ENCODE data around the gene ATP10A.

The ATP10A gene

GRCh38 chr15:25793354-25794050 is 69.6 kb downstream of the ATP10A start:
- no peak for DNase-seq (ENCODE audit: low spot score)

- DNase-seq (ENCODE audit: low spot score) = no peak
These were observed 71.0 kb downstream of the ATP10A start for GRCh38 chr15:25792128-25792527.

- DNase-seq (ENCODE audit: low spot score) = peak; percentile 88
These were observed 73.0 kb downstream of the ATP10A start for GRCh38 chr15:25790000-25790660.

DNA sequence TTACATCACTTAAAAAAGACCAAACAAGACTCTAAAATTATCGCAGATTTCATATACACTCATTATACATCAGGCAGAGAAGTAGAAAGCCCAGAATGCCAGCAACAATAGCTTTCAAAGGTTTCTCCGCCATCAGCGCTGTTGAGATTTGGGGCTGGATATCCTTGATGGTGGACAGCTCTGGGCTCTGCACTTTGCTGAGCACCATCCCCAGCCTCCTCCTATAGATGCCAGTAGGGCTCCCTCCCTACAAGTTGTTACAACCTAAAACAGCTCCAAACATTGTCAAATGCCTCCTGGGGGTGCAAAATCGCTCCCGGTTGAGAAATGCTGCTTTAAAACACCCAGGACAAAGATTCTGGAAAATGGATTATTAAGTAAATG is 73.5 kb downstream of the ATP10A start:
- DNase-seq (ENCODE audit: low spot score) = no peak

GRCh38 chr15:25789211-25789610 is 73.9 kb downstream of the ATP10A start:
- DNase-seq (ENCODE audit: low spot score) = peak; percentile 74

GRCh38 chr15:25787855-25788520 is 75.1 kb downstream of the ATP10A start:
- DNase-seq (ENCODE audit: low spot score) = peak; percentile 50

GRCh38 chr15:25787381-25787780 is 75.7 kb downstream of the ATP10A start:
- no peak for DNase-seq (ENCODE audit: low spot score)

- no peak for DNase-seq (ENCODE audit: low spot score)
These were observed 77.1 kb downstream of the ATP10A start for GRCh38 chr15:25786040-25786439.

- no peak for DNase-seq (ENCODE audit: low spot score)
These were observed 77.5 kb downstream of the ATP10A start for GRCh38 chr15:25785641-25786025.

GRCh38 chr15:25784876-25785640 is 78.1 kb downstream of the ATP10A start:
- peak; percentile 94 for DNase-seq (ENCODE audit: low spot score)

GRCh38 chr15:25783607-25784540 is 79.3 kb downstream of the ATP10A start:
- DNase-seq (ENCODE audit: low spot score) = peak; percentile 71

- DNase-seq (ENCODE audit: low spot score) = no peak
These were observed 80.0 kb downstream of the ATP10A start for GRCh38 chr15:25783134-25783533.

GRCh38 chr15:25780479-25781255 is 82.5 kb downstream of the ATP10A start:
- DNase-seq (ENCODE audit: low spot score) = no peak

GRCh38 chr15:25778161-25778560 is 85.0 kb downstream of the ATP10A start:
- DNase-seq (ENCODE audit: low spot score) = no peak

DNA sequence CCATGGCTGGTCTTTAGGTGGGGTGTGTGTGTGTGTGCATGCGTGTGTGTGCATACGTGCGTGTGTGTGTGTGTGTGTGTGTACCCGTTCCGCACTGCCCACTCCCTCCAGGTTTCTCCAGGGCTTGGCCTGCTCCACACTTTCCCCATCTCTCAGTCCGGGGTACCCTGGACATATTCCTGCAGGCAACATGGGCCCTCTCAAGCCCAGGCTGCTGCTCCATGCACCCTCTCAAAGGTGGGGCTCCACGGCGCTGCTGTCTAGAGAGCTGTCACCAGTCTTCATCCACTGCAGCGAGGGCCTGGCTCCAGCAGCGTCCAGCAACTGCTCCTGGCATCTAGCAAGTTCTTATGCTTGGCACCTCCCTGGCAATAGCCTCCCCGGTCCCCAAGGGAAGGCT is 86.1 kb downstream of the ATP10A start:
- DNase-seq (ENCODE audit: low spot score) = no peak

- no peak for DNase-seq (ENCODE audit: low spot score)
These were observed 86.9 kb downstream of the ATP10A start for GRCh38 chr15:25776071-25776746.

GRCh38 chr15:25775317-25775912 is 87.7 kb downstream of the ATP10A start:
- DNase-seq (ENCODE audit: low spot score) = peak; percentile 91

DNA sequence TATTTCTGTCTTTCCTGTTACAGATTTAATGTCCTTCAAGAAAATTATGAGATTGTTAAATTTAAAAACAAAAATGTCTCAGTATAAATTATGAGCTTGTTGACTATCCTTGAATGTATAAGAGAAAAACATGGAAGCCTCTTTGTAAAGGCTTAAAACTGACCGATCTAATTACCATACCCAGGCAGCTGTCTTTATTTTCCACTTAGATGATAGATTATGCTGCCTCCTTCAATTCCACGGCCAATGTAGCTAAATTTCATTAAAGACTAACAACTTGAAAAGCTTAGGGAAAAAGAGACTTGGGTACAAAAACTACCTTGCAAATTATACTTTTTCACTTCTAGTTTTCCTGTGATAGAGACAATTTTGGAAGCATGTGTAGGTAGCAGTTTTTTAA is 88.3 kb downstream of the ATP10A start:
- DNase-seq (ENCODE audit: low spot score) = no peak

GRCh38 chr15:25773248-25773647 is 89.9 kb downstream of the ATP10A start:
- no peak for DNase-seq (ENCODE audit: low spot score)

- no peak for DNase-seq (ENCODE audit: low spot score)
These were observed 90.6 kb downstream of the ATP10A start for GRCh38 chr15:25772500-25772899.

Measured in AG20443 (cell line).